GM19395 (cell line): ENCODE data around the gene MOCOS.

Experiments used
- ATAC-seq: cut with Tn5 transposase; IDR thresholded peaks from one replicate; pipeline ENCODE4 v1.9.1; 2021; ENCODE audit warnings: mild to moderate bottlenecking, moderate library complexity; ENCODE audit not compliant: unreplicated experiment

MOCOS gene

DNA sequence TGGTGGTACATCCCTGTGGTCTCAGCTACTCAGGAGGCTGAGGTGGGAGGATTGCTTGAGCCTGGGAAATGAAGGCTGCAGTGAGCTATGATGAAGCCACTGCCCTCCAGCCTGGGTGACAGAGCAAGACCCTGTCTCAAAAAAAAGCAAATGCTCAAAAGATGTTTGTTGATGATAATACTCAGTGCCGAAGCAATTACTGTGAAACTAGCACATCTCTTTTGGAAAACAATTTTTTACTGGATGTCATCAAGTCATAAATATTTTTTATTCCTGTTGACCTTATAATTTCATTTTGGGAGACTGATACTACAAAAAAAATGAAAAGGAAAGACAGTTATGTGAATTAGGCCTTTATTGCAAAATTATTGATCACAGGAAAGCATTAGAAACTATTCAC lies 75.7 kb downstream of the MOCOS start:
- ATAC-seq: no peak

DNA sequence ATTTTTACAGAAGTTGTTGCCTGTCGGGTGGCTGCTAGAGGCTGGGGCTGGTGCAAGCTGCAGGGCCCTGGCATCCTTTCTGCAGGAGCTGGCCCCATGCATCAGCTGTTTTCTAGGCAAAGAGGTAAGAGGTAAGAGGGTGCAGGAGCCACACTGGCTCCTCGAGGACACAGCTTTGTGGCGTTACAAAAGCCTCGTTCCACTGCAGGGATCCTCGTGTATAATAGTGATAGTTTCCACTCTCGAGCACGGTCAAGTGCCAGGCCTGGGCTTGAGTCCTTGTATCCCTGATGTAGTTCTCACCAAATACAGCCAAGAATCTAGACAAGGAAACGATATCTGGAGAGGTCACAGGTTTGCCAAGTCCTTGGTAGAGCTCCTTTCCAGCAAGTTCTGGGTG lies 77.0 kb downstream of the MOCOS start:
- no peak for ATAC-seq

DNA sequence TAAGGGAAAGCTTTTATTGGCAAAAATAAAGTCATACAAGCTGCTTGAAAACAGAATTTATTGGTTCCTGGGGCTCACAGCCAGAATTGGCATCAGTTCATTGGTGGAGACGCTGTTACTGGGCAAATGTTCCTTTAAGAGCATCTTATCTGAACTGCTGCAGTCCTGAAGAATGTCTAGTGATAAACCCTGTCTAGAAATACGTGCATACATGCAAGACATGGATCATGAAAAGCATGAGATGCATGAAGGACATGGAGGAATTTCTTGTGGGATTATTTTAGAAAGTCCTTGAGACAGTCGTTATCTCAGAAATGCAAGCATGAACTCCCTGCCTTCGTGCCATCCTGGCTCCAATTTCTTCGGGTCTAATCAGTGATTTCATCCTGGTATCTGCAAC lies 77.7 kb downstream of the MOCOS start:
- ATAC-seq: no peak

- ATAC-seq: no peak
Measured at GRCh38 chr18:36269157-36269556, 81.9 kb downstream of the MOCOS start.

- ATAC-seq: no peak
Measured at GRCh38 chr18:36271153-36271552, 83.9 kb downstream of the MOCOS start.

- no peak for ATAC-seq
Measured at GRCh38 chr18:36273347-36273746, 86.0 kb downstream of the MOCOS start.

DNA sequence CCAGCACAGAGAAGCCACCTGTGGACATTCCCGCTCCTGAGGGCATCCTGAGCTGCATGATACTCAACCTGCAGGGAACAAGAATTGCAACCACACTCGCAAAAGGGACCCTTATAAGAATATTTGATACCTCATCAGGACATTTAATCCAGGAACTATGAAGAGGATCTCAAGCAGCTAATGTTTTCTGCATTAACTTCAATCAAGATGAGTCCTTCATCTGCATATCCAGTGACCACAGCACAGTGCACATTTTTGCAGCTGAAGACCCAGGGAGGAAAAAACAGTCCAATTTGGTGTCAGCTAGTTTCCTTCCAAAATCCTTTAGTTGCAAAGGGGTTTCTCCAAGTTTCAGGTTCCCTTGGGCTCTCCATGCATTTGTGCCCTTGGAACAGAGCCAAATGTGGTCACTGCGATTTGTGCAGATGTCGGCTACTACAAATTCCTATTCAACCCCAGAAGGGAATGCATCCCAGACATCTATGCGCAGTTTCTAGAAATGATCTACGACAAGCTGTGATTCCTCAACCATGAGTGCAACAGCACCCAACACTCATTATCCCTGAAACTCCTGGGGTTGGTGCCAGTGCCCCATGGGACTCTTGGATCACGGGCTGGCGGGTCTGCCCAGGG lies 86.9 kb downstream of the MOCOS start:
- no peak for ATAC-seq

GRCh38 chr18:36275561-36275960 lies 88.3 kb downstream of the MOCOS start:
- no peak for ATAC-seq

DNA sequence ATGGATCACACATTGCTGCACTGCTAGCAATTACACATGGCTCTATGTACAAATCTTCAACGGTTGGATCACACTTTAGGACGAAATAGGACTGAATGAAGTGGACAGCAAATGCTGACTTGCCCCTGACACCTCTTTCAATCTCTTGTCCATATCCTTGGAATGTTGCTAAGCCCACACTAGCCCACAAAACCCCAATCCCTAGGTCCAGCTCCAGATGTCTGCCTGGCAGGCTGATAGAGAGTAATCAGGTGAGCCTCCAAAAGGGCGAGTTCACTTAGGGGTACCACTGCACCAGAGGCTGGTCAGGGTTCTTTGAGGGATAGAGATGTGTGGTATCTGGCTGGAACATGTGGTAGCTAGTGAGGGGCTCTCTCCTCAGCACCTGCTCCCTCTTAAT lies 91.7 kb downstream of the MOCOS start:
- ATAC-seq: no peak

DNA sequence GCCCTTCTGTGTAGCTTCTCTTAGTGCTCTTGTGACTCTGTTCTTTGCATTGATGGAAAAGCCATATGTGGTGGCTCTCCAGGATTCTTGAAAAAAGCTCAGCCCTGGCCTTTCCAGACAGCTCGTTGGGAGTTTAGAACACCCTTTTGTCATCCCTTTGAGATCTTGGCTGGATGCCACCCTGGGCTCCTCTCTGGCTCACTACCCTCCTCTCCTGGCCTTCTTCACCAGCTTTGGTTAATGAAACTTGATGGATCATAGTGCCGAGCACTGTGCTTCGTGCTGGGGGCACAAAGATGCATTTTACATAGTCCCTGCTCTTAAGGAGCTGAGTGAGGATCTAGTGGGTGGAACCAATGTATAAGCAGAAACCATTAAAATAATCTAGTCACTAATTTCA lies 94.6 kb downstream of the MOCOS start:
- no peak for ATAC-seq

- no peak for ATAC-seq
Measured at GRCh38 chr18:36283448-36283847, 96.2 kb downstream of the MOCOS start.

DNA sequence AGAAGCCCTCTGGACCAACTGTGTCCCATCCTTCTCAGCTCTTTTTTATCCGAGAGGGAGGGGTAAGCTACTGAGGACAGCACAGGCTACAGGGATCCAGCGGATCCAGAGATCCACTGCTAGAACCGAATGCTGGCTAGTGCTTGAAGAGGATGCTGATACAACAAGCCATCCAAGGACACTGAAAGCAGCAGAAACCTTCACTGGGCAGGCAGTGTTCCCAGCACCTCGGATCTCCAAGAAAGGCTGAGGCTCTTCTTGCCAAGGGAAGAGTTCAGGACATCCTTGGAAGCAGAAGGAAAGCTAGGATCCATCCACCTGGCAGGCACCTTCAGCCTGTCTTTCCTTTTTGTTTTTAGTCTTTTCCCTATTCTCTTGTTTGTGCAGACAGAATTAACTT lies 97.0 kb downstream of the MOCOS start:
- ATAC-seq: no peak

DNA sequence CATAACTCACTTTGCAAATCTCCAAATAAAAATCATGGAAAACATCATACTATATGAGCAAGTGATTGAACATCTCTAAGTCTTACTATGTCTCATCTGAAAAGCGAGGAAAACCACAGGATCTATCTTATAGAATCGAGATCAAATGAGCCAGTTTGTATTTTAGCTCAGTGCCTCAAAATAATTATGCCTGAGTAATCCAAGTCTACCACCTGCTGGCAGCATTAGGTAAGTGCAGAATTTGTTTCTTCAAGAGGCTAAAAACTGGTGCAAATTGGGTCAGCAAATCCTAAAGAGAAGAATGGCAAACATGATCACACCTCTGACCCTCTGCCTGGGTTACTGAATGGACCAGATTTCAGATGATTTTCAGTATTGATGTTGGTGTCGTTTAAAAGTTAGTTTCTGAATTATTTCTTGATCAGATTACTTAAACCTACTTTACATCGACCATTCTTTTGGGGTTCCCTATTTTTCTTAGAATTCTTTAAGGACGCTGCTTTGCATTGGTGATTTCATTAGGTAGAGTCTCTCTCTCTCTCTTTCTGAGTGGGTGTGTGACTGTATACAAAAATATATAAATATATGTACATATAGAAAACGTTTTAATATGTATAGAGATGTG lies 97.5 kb downstream of the MOCOS start:
- no peak for ATAC-seq

- no peak for ATAC-seq
Measured at GRCh38 chr18:36287653-36288052, 100.4 kb downstream of the MOCOS start.

- no peak for ATAC-seq
Measured at GRCh38 chr18:36288689-36289088, 101.4 kb downstream of the MOCOS start.

- no peak for ATAC-seq
Measured at GRCh38 chr18:36294031-36294430, 106.7 kb downstream of the MOCOS start.

DNA sequence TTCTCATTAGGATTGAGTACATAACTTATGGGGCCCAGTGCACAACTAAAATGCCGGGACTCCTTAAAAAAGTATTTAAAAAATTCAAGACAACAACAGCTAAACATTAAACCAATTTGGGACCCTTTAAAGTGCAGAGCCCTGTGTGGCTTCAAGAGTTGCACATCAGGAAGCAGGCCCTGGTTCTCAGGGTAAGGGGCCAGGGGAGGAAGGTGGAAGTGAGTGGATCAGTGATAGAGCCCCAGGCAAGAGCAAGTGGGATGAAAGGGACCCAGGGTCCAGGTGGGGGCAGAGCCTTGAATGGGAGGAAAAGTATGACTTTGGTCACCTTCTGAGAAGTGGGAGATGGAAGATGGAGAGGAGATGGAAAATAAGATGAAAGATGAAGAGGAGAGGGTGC lies 107.9 kb downstream of the MOCOS start:
- no peak for ATAC-seq

- ATAC-seq: no peak
Measured at GRCh38 chr18:36295880-36296301, 108.6 kb downstream of the MOCOS start.

- ATAC-seq: peak; percentile 32
Measured at GRCh38 chr18:36296650-36297416, 109.5 kb downstream of the MOCOS start.

DNA sequence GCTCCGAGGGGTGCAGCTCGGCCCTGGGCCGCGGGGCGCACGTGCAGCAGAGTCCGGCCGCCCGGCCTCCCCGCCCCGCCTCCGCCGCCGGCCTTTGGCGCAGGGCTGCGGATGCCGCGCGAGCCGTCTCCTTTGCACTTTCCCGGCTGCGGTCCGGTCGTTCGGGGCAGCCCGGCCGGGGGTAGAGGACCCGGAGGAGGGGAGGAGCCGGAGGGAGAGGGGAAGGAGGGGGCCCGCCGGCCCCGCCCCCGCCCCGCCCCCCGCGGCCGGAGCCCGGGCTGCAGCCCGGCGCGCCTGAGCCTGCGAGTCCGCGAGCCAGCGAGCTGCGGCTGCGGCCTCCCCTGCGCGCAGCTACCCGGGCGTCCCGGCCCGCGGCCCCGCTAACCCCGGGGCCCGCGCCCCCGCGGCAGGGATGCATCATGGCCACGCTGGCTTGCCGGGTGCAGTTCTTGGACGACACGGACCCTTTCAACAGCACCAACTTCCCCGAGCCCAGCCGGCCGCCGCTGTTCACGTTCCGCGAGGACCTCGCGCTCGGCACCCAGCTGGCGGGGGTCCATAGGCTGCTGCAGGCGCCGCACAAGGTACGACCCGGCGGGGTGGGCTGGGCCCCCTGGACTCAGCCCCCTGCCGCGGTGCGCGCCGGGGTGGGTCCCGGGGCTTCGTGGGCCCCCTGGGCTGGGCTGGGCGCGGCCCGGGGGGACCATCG lies 110.3 kb downstream of the MOCOS start, which contains the start of gene FHOD3:
FHOD3 (plus strand) TSS at position 297 of the 709 bp plus-strand sequence; CDS start at position 420, 123 bp downstream.
- peak; percentile 68 for ATAC-seq

DNA sequence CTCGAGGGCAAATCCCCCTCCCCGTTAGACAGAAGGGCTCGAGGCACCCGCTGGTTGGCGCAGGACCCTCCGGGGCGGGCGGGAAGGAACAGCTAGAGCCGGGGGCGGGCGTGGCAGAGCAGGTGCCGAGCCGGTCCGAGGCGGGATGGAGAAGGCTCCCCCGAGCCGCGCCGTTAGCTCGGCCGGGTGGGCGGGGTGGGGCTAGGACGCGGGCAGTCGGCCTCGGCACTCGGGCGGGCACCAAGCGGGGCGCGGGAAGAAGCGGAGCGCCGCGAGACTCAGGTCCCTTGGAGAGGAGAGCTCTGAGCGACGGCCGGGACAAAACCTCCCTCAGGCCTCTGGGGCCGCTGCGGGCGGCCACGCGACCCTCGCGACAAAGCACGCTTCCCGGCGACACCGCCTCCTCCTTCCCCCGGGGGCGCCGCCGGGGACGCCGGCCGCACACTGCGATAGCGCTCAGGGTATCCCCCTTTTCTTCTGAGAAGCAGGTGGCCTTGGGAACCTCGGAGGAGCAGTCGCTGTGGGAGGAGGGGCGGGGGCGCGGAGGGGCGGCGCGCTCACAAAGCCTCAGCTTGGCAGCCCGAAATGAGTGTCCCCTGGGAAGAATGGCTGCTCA lies 110.9 kb downstream of the MOCOS start:
- no peak for ATAC-seq
